Measurements from ENCODE around the gene TBC1D8.

TBC1D8 gene

DNA sequence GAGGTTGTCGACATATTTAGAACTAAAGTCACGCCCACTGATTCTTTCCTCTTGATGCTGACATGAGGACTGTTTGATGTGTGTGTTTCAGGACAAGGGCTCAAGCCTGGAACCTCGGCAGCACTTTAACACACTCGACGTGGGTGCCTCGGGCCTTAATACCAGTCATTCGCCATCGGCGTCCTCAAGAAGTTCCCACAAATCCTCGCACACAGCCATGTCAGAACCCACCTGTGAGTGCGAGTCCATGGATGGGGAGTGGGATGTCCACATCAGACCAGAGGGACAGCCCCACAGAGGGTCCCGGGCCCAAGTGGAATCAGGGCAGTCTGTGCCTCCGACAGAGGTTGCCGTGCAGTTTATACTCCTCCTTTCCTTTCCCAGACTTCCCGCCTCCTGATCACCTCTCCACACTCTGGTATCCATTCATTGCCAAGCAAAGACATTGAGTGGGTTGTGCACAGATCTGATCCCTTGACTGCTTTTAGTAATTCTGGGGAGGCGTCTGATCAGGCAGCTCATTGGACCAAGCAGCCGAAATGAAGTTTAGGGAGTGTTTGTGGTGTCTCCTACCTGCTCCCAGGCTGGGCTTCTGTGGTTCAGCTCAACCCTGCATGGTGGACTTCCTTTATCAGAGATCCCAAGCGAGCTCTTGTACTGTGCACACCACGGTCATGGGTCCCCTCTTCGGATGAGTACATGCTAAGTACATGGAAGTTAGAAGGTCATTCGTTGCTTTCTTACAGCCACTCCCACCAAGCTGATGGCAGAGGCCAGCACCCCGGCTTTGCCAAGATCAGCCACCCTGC lies 176.3 kb downstream of the TBC1D8 start:
- no peak for DNase-seq

DNA sequence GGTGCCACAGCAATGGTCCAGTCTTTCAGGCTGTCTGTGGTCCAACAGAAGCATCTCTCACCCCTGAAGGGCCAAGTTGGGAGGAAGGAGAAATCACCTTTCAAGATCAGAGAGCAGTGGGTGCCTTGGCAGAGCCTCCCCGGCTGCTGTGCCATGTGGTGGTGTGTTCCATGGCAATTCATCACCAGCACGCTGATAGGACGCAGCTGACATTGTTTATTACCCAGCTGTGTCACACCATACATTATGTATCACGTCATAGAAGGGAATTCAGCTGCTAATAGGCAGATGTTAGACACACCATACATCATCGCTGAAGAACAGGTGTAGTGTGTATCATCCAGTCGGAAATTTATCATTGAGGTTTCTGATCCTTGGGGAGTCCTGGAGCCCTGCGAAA lies 178.7 kb downstream of the TBC1D8 start:
- DNase-seq, result no peak

DNA sequence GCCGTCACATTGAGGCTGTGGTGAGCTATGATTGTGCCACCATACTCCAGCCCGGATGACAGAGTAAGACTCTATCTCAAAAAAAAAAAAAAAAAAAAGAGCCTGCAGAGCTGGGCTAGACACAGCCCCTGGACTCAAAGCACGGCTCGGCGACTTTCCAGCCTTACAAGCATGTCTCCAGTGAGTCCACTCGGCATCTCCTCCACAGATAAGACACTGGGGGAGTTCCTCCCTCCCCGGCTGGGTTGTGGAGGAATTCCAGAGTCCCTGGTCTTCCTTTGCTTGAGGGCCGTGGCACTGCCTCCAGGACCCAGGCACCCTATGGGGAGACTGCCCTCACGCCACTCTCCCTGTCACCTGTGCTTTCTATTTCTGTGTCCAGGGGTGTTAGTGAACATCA lies 180.0 kb downstream of the TBC1D8 start:
- DNase-seq, result no peak

DNA sequence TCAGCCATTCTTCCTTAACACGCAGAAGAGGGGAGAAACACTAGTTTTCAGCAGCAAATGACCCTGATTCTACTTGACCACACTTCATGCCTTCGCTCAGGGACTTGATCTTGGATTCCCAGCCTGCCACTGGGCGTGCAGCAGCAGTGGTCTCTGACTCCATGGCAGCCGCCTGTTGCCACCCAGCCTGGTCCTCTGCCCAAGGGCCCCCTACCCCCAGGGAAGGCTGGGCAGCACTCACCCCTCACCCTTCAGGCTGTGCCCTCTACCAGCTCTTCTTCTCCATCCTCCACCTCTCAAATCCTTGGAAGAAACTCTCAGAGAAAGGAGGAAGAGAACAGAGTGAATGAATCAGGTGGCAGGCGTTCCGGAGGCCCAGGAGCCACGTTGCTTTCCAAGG lies 181.2 kb downstream of the TBC1D8 start:
- DNase-seq, result no peak

DNA sequence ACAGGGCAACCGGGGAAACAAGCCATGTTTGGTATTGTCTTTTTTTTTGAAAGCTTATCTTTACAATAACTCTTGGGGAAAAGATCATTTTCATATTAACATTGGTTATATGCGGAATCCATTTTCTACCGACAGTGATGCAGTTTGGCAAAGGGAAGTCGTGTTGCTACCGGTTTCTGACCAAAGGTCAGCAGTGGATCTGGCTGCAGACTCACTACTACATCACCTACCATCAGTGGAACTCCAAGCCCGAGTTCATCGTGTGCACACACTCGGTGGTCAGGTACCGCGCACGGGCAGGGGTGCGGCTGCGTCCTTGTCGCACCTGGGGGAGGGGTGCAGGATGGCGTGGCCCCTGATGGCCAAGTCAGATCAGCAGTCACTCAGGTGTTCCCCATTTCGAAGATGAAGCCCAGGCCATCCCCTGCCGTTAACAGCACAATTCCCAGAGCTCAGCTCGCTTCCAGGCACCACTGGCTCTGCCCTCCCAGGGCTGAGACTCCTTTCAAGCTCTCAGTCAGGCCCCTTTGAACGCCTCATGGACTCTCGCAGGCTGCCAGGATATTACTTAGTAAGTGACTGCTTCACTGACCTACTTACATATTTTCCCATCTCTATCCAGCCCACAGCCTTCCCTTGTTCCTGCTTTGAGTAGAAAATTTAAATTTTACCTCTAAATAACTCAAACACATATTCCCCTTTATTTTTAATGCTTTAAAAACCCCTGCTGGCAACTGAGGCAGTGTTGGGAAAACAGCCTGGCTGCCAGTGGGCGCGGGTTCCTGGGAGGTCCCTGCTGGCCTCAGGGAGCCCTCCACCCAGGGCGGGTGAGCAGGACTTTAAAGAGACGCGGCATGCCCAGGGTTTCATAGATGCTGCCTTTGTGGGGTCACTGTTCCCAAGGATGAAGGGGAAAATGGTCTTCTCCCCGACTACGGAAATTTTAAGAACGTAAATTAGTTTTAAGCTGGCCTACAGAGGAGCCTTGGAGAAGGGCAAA lies 182.7 kb downstream of the TBC1D8 start:
- no peak for DNase-seq

DNA sequence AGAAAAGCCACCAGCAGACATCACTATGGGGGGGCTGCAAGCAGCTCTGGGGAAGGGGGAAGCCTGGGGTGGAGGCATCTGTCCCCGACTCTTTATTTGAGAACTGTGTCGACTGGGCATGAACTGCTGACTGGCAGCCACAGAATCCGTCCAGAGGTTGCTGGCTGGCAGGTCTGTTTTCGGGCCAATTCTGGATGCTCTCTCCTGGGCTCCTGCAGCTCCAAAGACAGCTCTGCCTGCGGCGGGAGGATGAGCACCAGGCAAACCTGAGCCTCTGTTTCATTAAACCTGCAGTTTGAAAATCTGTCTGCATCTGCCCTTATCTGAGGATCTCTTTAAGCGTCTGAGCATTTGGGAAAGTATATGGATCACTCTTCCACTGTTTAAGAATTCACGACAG lies 183.5 kb downstream of the TBC1D8 start:
- DNase-seq, result no peak

DNA sequence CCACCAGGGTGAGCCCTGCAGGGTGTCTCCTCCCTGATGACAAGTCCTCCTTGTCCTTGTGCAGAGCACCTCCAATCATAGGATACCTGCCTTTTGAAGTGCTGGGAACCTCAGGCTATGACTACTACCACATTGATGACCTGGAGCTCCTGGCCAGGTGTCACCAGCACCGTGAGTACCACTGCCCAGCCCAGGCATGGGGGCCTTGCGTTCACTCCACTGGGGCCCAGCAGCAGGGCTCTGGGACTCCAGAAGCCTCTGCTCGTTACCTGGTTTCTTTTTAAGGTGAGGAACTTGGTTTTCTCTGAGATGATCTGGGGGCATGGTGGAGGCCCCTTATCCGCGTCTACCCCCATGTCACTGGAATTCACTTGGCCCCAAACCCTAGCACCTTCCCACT lies 185.6 kb downstream of the TBC1D8 start:
- no peak for DNase-seq

DNA sequence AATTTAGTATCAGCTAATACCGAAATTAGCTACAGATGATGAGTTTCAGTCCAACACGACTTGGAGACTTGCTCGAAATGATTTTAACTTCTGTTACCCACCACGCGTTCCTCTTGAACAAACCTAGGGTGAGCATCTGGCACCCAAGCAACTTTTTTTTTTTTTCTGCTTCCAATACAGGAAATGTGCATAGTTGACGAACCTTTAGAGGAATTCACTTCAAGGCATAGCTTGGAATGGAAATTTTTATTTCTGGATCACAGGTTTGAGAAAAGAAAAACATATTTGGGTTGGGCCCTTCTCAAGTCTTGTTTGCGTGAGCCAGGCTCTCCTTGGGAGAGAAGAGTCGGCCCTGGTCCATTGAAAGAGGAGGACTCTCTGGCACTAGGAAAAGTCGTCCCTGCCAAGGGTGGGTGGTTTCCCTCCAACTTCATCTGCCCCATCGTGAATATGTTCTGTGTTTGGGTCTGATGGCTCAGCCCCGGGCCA lies 186.5 kb downstream of the TBC1D8 start:
- no peak for DNase-seq

DNA sequence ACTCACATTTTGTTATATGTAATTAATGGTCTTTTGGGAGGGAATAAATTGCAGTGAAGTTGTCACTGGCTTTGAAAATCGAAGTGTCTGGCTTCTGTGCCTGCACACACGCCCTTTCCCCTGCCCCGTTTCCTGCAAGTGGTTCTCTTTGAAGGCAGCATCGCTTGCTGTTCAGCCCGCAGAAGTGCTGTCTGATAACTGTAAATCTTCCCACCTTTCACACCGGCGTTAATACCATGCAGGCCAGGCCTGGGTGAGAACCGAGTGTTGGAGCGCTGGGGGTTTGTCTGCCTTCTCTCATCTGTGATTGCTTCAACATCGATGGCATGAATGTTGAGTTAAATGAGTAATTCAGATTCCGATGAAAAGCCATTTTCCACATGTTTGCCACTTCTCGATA lies 187.0 kb downstream of the TBC1D8 start:
- no peak for DNase-seq

DNA sequence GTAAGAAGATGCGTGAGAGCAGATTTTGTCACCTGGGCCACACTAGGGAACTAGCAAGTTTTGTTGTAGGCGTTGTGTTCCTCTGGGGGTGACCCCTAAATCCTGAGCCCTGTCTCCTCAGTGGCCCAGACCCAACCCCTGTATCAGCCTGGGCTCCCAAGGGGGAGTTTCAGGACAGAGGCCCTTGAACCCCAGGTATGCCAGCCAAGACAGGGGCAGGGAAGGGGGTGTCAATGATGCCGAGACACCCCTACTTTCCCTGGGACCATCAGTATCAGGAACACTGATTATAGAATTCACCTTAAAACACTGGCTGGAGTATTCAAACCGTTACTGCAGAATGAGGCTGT lies 188.2 kb downstream of the TBC1D8 start:
- no peak for DNase-seq

DNA sequence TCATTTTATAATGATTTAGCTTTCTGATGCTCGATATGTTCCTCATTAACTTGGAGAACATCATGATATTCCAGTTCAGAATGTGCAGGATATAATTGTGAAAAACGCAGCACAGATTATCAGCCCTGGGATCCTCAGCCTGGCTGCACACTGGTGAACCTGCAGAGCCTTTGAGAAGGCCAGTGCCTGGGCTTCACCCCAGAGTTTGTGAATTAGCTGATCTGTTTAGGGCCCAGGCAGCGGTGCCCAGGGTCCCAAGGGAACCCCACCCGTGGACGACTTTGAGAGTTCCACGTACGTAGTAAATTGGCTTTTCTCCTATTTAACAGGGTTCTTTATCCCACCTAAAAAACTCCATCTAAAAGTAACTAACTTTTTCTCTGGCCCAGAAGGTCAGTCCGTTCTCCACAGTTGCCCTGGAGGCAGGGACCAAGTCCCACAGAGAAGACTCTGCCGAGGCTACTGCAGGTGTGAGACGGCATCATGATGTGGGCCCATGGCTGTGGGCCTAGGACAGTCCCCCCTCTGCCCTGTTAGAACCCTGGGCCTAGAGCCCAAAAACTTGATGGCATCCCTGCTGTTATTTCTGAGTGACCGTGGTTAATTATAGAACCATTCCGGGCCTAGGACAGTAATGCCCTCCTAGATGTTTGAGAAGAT lies 188.7 kb downstream of the TBC1D8 start:
- no peak for DNase-seq

DNA sequence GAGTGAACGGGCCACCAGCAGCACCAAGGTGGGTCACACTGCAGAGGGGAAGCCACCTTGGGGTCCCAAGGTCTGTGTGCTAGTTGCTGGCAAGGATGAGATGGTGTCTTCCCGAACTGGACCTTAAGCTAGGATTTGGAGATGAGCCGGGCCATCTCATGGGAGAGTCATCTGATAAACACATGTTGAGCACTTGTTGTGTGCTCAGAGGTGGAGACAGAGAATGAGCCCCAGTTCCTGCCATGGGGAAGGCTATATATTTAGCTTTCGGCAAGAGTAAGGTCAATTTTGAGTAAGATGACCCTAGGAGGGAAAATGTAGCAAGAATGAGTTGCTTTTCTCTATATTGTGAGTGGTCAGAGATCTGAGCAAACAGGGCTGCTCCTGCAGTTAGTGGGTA lies 190.5 kb downstream of the TBC1D8 start:
- DNase-seq, result no peak

DNA sequence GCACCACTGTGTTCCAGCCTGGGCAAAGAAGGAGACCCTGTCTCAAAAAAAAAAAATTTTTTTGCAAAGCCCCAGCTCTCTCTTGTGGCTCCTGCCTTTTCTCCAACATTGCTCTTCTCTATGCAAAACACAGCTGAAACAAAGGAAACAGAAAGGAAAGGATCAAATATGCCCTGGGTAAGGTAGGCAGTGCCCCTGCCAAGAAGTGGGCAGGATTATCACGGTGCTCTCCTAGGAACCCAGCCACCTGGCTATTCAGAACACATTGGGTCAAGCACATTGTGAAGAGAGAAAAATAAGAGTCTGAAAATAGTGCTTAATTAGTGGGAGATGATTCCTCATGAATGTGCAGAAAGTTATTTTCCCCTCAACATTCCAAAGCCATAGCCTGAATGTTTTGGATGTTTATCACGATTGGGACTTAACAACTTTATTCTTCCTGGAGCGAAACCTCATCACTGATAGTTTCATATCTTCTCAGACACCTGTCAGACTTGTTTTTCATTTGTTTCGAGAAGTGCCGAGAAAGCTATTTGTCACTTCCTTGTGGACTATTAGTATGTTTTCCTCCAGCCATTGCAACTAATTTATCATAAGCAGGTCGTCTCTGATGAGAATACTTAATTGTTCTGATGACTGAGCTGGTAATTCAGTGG lies 191.8 kb downstream of the TBC1D8 start:
- DNase-seq, result no peak

DNA sequence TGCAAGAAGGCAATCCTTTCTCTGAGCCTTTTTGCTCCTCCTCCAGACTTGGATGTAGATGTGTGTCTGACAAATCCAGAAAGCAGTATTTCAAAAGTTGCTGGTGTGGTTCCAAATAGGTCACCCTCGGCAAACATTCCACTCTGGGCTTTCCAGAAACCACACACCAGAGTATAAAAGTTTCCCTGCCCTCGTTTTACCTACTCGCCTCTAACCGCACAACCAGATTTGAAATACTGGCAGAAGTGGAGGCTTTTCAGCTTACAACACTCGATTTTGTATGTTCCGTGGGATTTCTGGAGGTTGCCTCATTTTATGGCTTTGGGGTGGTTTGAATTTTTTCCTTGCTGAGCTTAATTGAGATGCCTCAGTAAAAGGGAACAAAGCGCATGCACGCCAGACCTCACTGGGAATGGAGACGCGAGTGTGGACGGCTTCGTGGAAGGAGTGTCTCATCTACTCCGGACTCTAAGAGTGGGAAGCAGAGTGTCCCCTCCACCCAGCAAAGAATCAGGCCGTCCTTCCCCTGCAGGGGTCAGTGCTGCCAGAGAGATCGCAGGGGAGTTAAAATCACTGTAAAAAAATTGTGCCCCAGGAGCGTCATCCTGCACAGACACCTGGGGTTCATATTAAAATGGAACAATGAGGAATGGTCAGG lies 193.1 kb downstream of the TBC1D8 start:
- no peak for DNase-seq

Measured in T1000 (cell line).